Transverse colon (tissue), 4 donors: ENCODE data around the gene TNS1. TPM values are rescaled to one million over a fixed set of nuclear protein-coding genes. Genes with fewer than 3 reads are reported as not detected.

Experiments
- DNase-seq: peaks from one replicate; pipeline ENCODE4 v3.0.0-alpha.2; 2019
- H3K27ac ChIP-seq, 4 donors: fragments of 200-600 bp; sonication (generic); 2 replicates each; pipeline ENCODE4 v1.5.1; 2016 to 2018; ENCODE audit warnings: inconsistent platforms in 4 of 4
- H3K27me3 ChIP-seq: fragments of 200-600 bp; sonication (generic); 2 replicates; pipeline ENCODE4 v1.5.1; 2017; ENCODE audit warnings: inconsistent platforms
- H3K36me3 ChIP-seq, 4 donors: fragments of 200-600 bp; sonication (generic); 2 replicates each; pipeline ENCODE4 v1.5.1; 2017 to 2019; ENCODE audit warnings: inconsistent platforms in 4 of 4
- H3K4me1 ChIP-seq, 4 donors: fragments of 200-600 bp; sonication (generic); 2 replicates each; pipeline ENCODE4 v1.5.1; 2017 to 2020; ENCODE audit warnings: inconsistent platforms in 4 of 4
- H3K4me3 ChIP-seq, 4 donors: fragments of 200-600 bp; sonication (generic); 1 replicate in 1 of 4; 2 replicates in 3 of 4; pipeline versions ENCODE4 v1.5.1 to v1.6.1; 2017 to 2019; ENCODE audit warnings: inconsistent platforms in 4 of 4
- H3K9me3 ChIP-seq, 2 donors: fragments of 200-600 bp; sonication (generic); 2 replicates each; pipeline ENCODE4 v1.5.1; 2017 to 2019; ENCODE audit warnings: inconsistent platforms in 2 of 2
- EP300 ChIP-seq: sonication (generic); formaldehyde crosslinking; IDR thresholded peaks from one replicate; pipeline ENCODE4 v1.6.1; 2017; ENCODE audit warnings: antibody characterized with exemption, low read depth
- POLR2A ChIP-seq: fragments of 450-650 bp; IDR thresholded peaks from one replicate; pipeline ENCODE4 v1.6.1; 2016; ENCODE audit warnings: antibody characterized with exemption, mild to moderate bottlenecking, moderate library complexity
- POLR2AphosphoS5 ChIP-seq, 3 donors: sonication (generic); formaldehyde crosslinking; IDR thresholded peaks; one replicate each; pipeline ENCODE4 v1.6.1; 2016; ENCODE audit warnings: antibody characterized with exemption in 3 of 3
- WGBS, 2 donors: methylation state at CpG; one replicate each; pipeline ENCODE4 v1.1.5; 2018; ENCODE audit warnings: low coverage in 1 of 2; 5-methylcytosine and 5-hydroxymethylcytosine counted together
- in situ Hi-C, 4 donors: fragments of 200-750 bp; cut with MboI; loops; one replicate each; pipeline versions ENCODE4 v1.15.0 to v1.15.1; 2017; ENCODE audit warnings: low sequenced_read_pairs in 3 of 4, low pct_ligation_motif_present in 1 of 4, low pct_unique_long_range_greater_than_20kb in 1 of 4
- intact Hi-C: fragments of 100-400 bp; cut with DNase I; formaldehyde crosslinking; loops from one replicate; pipeline ENCODE4 v1.15.1; 2023; ENCODE audit warnings: low total_unique reads
- total RNA-seq, 4 donors: library from RNA; depleted of rRNA; stranded (reverse); fragments of >200 nt; gene quantifications; one replicate each; pipeline ENCODE4 v1.1.0, GENCODE V29; 2016
- TF ChIP-seq, protein P1 (sequence below), 5 experiments: fragments of 200-600 bp in 3 of 5; fragments of 450-650 bp in 2 of 5; sonication (generic) in 3 of 5; IDR thresholded peaks; 1 replicate in 2 of 5; 2 replicates in 3 of 5; pipeline ENCODE4 v1.5.1; 2016 to 2017; ENCODE audit warnings: antibody characterized with exemption in 5 of 5, inconsistent platforms in 3 of 5, mild to moderate bottlenecking in 2 of 5, moderate library complexity in 1 of 5

The TNS1 gene
- total RNA-seq, 4 donors from 2014 or later: 101 to 487 (median 231) TPM

DNA sequence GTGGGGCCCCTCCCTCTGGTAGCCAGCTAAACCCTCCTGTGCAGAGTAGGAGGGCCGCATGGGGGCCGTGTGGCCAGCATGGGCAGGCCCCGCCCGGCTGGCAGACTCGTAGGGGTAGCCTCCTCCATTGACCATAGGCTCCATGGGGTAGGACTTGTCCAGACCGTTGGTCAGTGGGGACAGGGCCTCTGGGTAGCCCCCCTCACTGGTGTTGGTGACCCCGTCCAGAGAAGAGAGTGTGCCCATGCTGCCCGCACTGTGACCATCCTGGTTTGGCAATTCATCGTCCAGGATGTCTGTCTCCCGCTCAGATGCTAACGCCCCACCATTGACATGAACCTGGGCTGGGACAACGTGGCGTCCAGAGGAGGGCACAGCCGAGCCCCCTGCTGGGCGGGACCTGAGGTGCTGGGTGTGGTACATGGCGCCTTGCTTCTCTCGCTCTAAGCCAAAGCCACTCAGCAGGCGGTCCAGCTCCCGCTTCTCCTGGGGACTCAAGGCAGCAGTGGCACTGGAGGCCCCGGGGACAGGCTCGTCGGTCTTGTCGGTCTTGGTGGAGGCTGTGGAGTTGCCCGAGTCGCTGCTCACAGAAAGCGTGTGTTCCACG is 154.3 kb downstream of the TNS1 start:
- Histone ChIP-seq H3K27ac (peak overlapping the region in 2 of 4 donors; percentile 78 to 91), H3K4me1 (peaks cover 25 to 55% (median 41%) of the 10 kb centered on the region in 4 donors), H3K9me3 (no peaks in the 10 kb centered on the region), H3K27me3 (no peaks in the 10 kb centered on the region), H3K36me3 (peaks cover 0 to 8% (median 0%) of the 10 kb centered on the region in 4 donors), H3K4me3 (no peak overlapping the region)
- in situ Hi-C loops: no loop called here
- intact Hi-C loops: no loop called here
- TF ChIP-seq, protein P1, sequence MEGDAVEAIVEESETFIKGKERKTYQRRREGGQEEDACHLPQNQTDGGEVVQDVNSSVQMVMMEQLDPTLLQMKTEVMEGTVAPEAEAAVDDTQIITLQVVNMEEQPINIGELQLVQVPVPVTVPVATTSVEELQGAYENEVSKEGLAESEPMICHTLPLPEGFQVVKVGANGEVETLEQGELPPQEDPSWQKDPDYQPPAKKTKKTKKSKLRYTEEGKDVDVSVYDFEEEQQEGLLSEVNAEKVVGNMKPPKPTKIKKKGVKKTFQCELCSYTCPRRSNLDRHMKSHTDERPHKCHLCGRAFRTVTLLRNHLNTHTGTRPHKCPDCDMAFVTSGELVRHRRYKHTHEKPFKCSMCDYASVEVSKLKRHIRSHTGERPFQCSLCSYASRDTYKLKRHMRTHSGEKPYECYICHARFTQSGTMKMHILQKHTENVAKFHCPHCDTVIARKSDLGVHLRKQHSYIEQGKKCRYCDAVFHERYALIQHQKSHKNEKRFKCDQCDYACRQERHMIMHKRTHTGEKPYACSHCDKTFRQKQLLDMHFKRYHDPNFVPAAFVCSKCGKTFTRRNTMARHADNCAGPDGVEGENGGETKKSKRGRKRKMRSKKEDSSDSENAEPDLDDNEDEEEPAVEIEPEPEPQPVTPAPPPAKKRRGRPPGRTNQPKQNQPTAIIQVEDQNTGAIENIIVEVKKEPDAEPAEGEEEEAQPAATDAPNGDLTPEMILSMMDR (IDR thresholded peaks at IDR 0.05): no peak
- peak in 1 of 3 donors; percentile 23 for TF ChIP-seq POLR2AphosphoS5 (IDR thresholded peaks at IDR 0.05)
- no peak for DNase-seq
- 94% methylated on average over 27 of the region's 27 CpGs; no CpG with 5 or more reads in 1 of the 2 donors for WGBS, 2 donors

DNA sequence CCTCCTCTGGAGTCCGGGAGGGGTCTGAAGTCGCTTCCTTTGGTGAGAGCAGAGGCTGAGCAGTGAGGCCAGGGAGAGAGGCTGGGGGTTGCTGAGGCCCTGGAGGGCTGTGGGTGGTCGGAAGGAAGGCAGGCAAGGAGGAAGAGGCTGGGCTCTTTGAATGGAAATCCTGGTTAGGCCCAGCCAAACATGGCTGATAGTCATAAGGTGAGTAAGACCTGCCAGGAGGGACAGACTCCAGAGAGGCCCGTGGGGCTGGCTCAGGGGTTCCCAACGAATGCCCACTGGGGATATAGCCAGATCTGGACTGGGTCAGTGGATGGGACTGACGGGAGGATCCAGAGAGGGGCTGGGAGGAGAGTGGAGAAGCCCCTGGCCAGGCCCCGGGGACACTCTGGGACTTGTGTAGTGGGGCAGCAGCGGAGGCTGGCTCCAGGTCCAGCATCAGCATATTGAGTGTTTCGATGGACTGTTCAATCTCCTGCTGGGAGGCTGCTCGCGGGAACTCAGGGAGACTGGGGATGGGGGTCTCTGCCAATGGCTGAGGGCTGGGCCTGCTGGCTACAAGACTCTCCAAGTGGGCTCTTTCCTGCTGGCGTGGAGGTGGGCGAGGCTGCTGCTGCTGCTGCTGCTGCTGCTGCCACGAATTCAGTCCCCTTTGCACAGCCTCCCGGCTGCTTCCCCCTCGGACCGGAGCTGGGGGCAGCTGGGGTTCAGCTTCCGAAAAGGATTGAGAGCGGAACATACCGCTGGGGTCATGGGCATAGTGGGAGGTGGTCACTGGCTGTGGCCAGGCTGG is 155.0 kb downstream of the TNS1 start:
- in situ Hi-C loops: no loop called here
- no peak for DNase-seq
- H3K4me1 ChIP-seq: peaks cover 23 to 48% (median 36%) of the 10 kb centered on the region in 4 donors
- no peak overlapping the region for H3K4me3 ChIP-seq
- H3K36me3 ChIP-seq: peaks cover 0 to 8% (median 0%) of the 10 kb centered on the region in 4 donors
- intact Hi-C loops: no loop called here
- no peaks in the 10 kb centered on the region for H3K9me3 ChIP-seq
- H3K27me3 ChIP-seq: no peaks in the 10 kb centered on the region
- H3K27ac ChIP-seq: peak overlapping the region in 3 of 4 donors; percentile 20 to 91 (median 48)
- 90 to 91% methylated on average over 2 to 17 of the region's 20 CpGs for WGBS, 2 donors
- TF ChIP-seq EP300 (no peak), POLR2AphosphoS5 (IDR thresholded peaks at IDR 0.05) (peak in 1 of 3 donors; percentile 4)
- TF ChIP-seq, protein P1 (IDR thresholded peaks at IDR 0.05): no peak

DNA sequence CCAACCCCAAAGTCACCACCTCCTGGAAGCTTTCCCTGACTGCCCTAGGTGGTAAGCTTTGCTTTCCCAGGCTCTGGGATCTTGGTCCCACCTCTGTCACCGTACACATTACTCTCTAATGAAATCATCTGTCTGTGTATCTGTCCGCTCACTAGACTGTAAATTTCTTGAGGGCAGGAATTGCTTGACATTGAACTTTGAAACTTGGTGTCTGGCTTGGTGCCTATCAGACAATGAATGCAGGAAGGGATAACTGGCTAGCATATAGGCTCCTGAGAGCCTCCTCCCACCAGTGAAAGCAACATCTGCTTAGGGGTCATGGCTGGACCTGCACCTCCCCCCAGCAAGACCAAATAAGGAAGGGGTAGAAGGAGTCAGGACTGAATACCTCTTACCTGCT is 155.7 kb downstream of the TNS1 start:
- Histone ChIP-seq H3K9me3 (no peaks in the 10 kb centered on the region), H3K4me1 (peaks cover 18 to 42% (median 31%) of the 10 kb centered on the region in 4 donors), H3K4me3 (no peak overlapping the region), H3K27me3 (no peaks in the 10 kb centered on the region), H3K27ac (peak overlapping the region; percentile 18 to 91 (median 39)), H3K36me3 (peaks cover 0 to 8% (median 0%) of the 10 kb centered on the region in 4 donors)
- intact Hi-C loops: no loop called here
- no peak for DNase-seq
- 92% methylated on average over 2 of the region's 2 CpGs; no CpG with 5 or more reads in 1 of the 2 donors for WGBS, 2 donors
- TF ChIP-seq EP300 (no peak), POLR2A (no peak), POLR2AphosphoS5 (IDR thresholded peaks at IDR 0.05) (no peak)
- TF ChIP-seq, protein P1 (IDR thresholded peaks at IDR 0.05): no peak
- in situ Hi-C loops: no loop called here

DNA sequence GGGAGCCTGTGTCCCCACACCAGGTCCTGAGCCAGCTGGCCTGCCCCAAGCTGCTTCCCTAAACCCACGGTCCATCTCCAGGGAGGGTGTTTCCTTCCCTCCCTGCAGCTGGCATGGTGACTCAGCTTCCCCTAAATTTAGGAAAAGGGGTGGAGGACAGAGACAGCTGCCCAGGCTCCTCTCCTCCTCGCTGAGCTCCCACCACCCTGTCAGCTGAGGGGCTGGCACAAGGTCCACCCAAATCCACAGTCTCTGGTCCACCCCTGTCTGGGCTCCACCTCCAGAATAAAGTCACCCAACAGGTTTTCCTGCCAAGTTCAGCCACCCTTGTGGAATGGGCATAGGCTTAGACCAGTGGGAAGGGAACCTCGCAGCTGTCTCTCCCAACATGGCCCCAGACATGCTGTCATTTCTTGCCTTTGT is 156.5 kb downstream of the TNS1 start:
- TF ChIP-seq EP300 (no peak), POLR2A (no peak)
- in situ Hi-C loops: no loop called here
- Histone ChIP-seq H3K4me1 (peaks cover 11 to 41% (median 23%) of the 10 kb centered on the region in 4 donors), H3K27ac (peak overlapping the region; percentile 18 to 91 (median 39)), H3K36me3 (peaks cover 0 to 8% (median 0%) of the 10 kb centered on the region in 4 donors), H3K27me3 (no peaks in the 10 kb centered on the region), H3K4me3 (no peak overlapping the region), H3K9me3 (no peaks in the 10 kb centered on the region)
- intact Hi-C loops: no loop called here
- WGBS, 2 donors: 72% methylated on average over 3 of the region's 3 CpGs; no CpG with 5 or more reads in 1 of the 2 donors
- DNase-seq: no peak
